Breast epithelium (tissue), 3 donors: Measurements from ENCODE around the gene CCDC30.

ENCODE experiments used
- CTCF ChIP-seq, 3 donors: fragments of 450-650 bp; IDR thresholded peaks; one replicate each; pipeline ENCODE4 v1.5.1; 2016 to 2017; ENCODE audit warnings: antibody characterized with exemption in 3 of 3, mild to moderate bottlenecking in 3 of 3, moderate library complexity in 3 of 3
- POLR2A ChIP-seq: fragments of 450-650 bp; IDR thresholded peaks from one replicate; pipeline ENCODE4 v1.6.1; 2016; ENCODE audit warnings: antibody characterized with exemption, mild to moderate bottlenecking, moderate library complexity
- POLR2AphosphoS5 ChIP-seq, 3 donors: sonication (generic); formaldehyde crosslinking; IDR thresholded peaks; one replicate each; pipeline ENCODE4 v1.6.1; 2017; ENCODE audit warnings: antibody characterized with exemption in 3 of 3

DNA sequence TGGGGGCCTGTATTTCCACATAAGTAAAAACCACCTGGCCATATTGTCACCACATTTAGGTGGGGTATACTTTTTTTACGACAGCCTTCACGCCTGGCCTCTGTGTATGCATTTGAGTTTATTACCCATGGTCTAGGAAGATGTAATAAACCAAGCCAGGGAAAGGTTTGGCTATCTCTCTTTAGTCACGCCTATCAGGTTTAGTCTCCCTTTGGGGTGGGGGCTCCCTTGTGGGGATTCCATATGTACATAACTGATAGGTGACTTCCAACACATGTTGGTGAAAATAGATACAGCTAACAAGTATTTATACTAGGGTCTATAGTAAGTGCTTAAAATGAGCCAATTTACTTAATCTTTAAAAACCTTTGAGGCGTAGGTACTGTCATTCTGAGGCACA lies 223.3 kb downstream of the CCDC30 start:
- no peak for TF ChIP-seq CTCF (IDR thresholded peaks at IDR 0.05)
- TF ChIP-seq POLR2AphosphoS5 (IDR thresholded peaks at IDR 0.05) = no peak
- TF ChIP-seq POLR2A = no peak
